Stimulated activated CD4-positive, alpha-beta T cell treated with anti-CD3 and anti-CD28 coated beads, Interleukin-1b, Interleukin-23, amount 100 ng/mL, for 24 hours (primary cell): Measurements from ENCODE around the gene PPP1R12C.
"Not testable (repeated sequence)": the region's sequence is repeated elsewhere in the genome, so short reads cannot be mapped to it uniquely, and the experiment has no call there.

Experiments
- DNase-seq, 4 experiments: peaks; one replicate each; pipeline ENCODE4 v3.0.0-alpha.2; 2020; ENCODE audit warnings: low read depth in 4 of 4, low spot score in 1 of 4

PPP1R12C gene

GRCh38 chr19:55112246-55112776 is 5.1 kb downstream of the PPP1R12C start:
- DNase-seq, result no peak

GRCh38 chr19:55111238-55111831 is 6.1 kb downstream of the PPP1R12C start:
- no peak for DNase-seq

GRCh38 chr19:55109527-55110291 is 7.7 kb downstream of the PPP1R12C start:
- no peak for DNase-seq

- not testable (repeated sequence) for DNase-seq
Measured at GRCh38 chr19:55107252-55107651, 10.2 kb downstream of the PPP1R12C start.

- DNase-seq, result no peak
Measured at GRCh38 chr19:55106591-55106990, 10.8 kb downstream of the PPP1R12C start.

- no peak for DNase-seq
Measured at GRCh38 chr19:55105237-55105636, 12.2 kb downstream of the PPP1R12C start.

- no peak for DNase-seq
Measured at GRCh38 chr19:55103190-55103589, 14.2 kb downstream of the PPP1R12C start.

- no peak for DNase-seq
Measured at GRCh38 chr19:55101261-55101660, 16.2 kb downstream of the PPP1R12C start.

- no peak for DNase-seq
Measured at GRCh38 chr19:55099557-55100506, 17.6 kb downstream of the PPP1R12C start.

GRCh38 chr19:55098716-55099556 is 18.5 kb downstream of the PPP1R12C start:
- DNase-seq, result no peak

- DNase-seq, result no peak
Measured at GRCh38 chr19:55097864-55098715, 19.3 kb downstream of the PPP1R12C start.

GRCh38 chr19:55096061-55096701 is 21.3 kb downstream of the PPP1R12C start:
- DNase-seq, result no peak

- no peak for DNase-seq
Measured at GRCh38 chr19:55095260-55096060, 22.0 kb downstream of the PPP1R12C start.

GRCh38 chr19:55094456-55095259 is 22.8 kb downstream of the PPP1R12C start:
- DNase-seq, result no peak

- no peak for DNase-seq
Measured at GRCh38 chr19:55092423-55093318, 24.8 kb downstream of the PPP1R12C start.

- no peak for DNase-seq
Measured at GRCh38 chr19:55091955-55092354, 25.5 kb downstream of the PPP1R12C start.
